Erythroblast (primary cell): ENCODE data around the gene EHBP1.

ENCODE experiments used
- GATA1 ChIP-seq: IDR thresholded peaks from 2 replicates; pipeline ENCODE4 v1.6.1; 2011; ENCODE audit warnings: low read depth, mild to moderate bottlenecking, control low read depth, low read length, moderate library complexity
- POLR2A ChIP-seq: IDR thresholded peaks from 2 replicates; pipeline ENCODE4 v1.6.1; 2011; ENCODE audit warnings: mild to moderate bottlenecking, low read length

- TF ChIP-seq POLR2A (no peak), GATA1 (no peak)
Observed at GRCh38 chr2:62964671-62965070, 259.2 kb downstream of the EHBP1 start.
